Occipital lobe (tissue), 2 donors: Measurements from ENCODE around the gene SPRR4. TPM values are rescaled to one million over a fixed set of nuclear protein-coding genes. Genes with fewer than 3 reads are reported as not detected.

Source experiments
- DNase-seq: peaks from one replicate; lab custom pipeline; 2025; lab: John Stamatoyannopoulos, UW
- total RNA-seq: library from RNA; depleted of rRNA; stranded (reverse); fragments of >200 nt; gene quantifications from one replicate; pipeline ENCODE4 v1.2.3, GENCODE V29; 2014

SPRR4 gene, protein sequence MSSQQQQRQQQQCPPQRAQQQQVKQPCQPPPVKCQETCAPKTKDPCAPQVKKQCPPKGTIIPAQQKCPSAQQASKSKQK
- total RNA-seq: not detected

- no peak for DNase-seq
These were observed at the start of gene SPRR4 for GRCh38 chr1:152970495-152970894. Gene SPRR4, plus strand, starts transcription at chr1:152970648. Its CDS starts 1,243 bp downstream, at chr1:152971891.

DNA sequence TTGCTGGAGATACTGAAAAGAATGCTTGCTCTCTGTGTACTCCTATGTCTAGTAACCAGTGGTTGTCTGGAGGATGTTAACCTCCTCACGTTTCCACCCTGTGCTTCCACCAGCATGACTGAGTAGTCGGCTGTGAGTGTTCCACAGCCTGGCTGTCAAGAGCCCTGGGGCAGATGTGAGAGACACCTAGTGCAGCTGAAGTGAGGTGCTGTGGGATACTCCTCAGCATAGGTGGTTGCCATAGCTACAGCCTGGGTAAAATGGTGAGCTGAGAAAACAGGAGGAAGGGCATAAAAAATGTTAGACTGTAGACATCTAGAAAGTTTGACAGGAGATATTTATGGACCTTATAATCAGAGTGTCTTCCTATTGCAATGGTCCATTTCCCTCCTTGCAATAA lies 46.3 kb upstream of the SPRR4 start:
- no peak for DNase-seq

DNA sequence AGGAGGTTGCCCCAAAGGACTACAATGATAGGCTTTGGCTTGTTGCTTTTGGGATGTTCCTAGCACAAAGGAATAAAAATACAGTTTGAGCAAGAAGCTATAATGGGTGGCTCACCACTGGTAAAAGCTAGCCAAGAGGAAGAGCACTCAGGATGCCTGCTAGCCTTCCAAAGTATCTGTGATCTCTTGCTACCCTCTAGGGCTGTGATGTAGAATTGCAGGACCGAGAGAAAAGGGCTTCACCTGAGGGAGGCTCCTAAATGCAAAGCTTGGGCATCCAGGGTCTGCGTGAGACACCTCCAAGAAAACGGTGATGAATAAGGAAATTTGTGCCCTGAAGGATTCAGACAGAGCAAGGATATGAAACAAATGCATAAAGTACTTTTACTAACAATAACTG lies 44.4 kb upstream of the SPRR4 start:
- DNase-seq: no peak

DNA sequence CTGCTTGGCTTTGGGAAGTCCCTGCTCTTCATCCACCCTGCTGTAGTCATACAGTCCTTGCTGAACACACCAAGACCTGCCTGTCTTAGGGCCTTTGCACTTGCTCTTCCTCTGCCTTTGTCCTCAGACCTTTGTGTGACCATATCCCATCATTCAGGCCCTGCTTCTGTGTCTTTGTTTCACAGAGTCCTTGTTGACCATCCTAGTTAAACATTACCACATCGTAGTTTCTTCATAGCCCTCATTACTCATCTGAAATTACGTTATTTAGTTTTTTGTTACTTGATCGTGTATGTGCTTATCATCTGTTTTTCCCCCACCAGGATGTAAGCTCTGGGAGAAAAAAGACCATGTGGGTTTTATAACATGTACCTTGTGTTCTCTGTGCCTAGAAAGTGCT lies 41.8 kb upstream of the SPRR4 start:
- DNase-seq: no peak

DNA sequence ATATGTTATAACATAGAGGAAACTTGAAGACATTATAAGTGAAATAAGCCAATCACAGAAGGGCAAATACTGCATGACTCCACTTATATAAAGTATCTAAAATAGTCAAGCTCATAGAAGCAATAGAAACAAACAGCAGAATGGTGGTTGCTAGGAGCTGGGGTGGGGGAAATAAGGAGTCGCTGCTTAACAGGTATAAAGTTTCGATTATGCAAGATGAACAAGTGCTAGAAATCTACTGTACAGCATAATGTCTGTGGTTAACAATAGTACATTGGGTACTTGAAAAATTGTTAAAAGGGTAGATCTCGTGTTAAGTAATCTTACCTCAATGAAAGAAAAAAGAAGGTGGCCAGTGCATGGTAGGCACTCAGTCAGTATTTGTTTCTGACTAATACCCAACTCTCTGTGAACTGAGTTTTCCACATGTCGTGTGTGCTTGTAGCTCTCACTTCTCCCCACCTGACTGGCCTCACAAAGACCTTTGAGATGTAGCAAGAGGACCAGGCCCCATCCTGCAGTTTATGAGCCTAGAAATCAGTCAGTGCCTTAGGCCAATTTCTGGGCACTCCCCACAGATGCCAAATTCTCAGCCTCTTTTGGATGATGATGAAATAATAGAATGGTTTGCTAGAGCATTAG lies 38.2 kb upstream of the SPRR4 start:
- DNase-seq: no peak

DNA sequence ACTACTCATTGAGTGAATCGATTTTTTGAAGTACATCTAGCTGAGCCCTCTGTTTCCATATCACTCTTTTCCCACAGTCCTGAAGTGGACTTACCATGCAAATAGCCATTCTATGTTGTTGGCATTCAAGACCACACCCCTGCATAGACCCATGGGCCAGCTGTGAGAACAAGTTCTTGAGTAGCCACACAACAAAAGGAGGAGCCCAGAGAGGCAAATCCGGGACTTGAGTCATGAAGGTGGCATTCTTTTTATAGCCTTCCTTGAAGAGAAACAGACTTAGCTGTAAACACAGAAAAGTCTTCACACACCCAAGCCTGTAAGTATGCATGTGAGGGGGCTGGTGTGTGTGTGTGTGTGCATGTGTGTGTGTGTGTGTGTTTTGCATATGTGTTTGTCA lies 37.3 kb upstream of the SPRR4 start:
- no peak for DNase-seq

DNA sequence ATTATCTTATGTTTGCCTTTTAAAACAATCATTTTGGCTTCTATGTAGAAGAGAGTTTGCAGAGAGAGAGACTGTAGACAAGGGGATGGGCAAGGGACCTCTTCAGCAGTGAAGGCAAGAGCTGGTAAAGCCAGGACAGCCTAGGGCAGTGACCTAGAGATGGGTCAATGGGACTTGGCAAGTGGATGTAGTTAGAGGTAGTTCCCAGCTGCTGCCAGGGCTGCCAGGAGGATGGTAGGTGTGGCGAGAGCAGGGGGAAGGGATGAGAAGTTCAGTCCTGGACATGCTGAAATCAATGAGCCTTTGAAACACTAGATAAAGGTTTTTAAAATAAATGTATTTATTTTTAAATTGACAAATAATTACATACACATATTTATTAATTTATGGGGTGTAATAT lies 29.8 kb upstream of the SPRR4 start:
- DNase-seq: no peak

GRCh38 chr1:152941037-152941711 lies 29.3 kb upstream of the SPRR4 start:
- DNase-seq: no peak

DNA sequence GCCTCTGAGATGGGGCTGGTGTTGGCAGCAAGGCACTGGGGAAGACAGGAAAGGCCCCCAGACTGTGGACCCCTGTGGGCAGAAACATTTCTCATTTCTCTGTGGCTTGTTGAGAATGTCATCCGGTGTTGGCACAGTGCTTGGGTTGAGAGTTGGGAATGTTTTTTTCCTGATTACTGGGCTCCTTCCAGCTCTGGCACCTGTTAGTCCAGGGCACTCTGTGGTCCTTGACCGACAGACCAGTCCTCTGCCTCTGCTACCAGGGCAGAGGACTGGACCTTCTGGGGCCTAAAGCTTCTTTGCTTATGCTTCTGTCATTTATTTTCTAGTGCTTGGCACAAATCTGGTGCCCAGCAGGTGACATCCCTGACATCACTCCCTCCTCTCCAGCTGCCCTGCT lies 28.3 kb upstream of the SPRR4 start:
- no peak for DNase-seq

GRCh38 chr1:152946248-152946647 lies 24.2 kb upstream of the SPRR4 start:
- no peak for DNase-seq

GRCh38 chr1:152946651-152947256 lies 23.7 kb upstream of the SPRR4 start, which contains the start of gene SPRR5:
Gene SPRR5, plus strand, starts transcription at chr1:152947206. Its CDS starts 1,349 bp downstream, at chr1:152948555.
- DNase-seq: no peak

- DNase-seq: no peak
These were observed 18.7 kb upstream of the SPRR4 start for GRCh38 chr1:152951711-152952110.

GRCh38 chr1:152953761-152954160 lies 16.7 kb upstream of the SPRR4 start:
- DNase-seq: no peak

DNA sequence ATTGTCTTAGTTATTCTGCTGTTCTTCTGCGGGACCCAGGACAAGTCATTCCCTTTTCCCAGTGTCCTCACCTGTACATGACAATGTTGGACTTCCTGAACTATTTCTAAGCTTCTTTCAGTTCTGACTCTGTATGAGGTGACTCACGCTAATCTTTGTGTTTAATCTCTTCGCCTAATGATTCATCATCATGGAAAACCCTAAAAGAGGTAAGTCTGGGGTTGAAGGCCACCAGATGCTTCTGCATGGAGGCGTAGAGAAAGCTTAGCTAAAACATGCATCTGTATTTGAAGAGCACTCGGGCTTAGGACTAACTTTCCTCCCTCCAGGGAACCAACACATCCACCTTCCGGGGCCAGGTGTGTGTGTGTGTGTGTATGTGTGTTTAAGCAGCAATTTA lies 16.0 kb upstream of the SPRR4 start:
- no peak for DNase-seq

DNA sequence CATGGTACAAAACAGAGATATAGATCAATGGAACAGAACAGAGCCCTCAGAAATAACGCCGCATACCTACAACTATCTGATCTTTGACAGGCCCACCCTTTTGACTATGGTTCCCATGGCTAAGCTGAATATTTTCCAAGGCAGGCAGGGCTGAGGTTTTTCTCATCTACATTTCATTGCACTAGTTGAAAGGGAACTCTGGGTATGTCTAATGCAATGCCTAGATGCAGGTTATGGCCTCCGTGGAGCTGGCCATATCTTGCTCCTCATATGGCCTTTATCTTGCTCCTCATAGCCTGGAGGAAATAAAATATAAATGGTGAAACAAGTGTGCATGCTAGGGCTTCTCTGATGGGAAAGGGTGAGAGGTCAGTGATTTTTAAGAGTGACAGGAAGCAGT lies 12.9 kb upstream of the SPRR4 start:
- DNase-seq: no peak

- DNase-seq: no peak
These were observed 11.2 kb upstream of the SPRR4 start for GRCh38 chr1:152959273-152959672.

GRCh38 chr1:152959801-152960451 lies 10.5 kb upstream of the SPRR4 start:
- no peak for DNase-seq

- DNase-seq: no peak
These were observed 9.9 kb upstream of the SPRR4 start for GRCh38 chr1:152960452-152961044.

GRCh38 chr1:152961226-152961891 lies 9.1 kb upstream of the SPRR4 start:
- no peak for DNase-seq

DNA sequence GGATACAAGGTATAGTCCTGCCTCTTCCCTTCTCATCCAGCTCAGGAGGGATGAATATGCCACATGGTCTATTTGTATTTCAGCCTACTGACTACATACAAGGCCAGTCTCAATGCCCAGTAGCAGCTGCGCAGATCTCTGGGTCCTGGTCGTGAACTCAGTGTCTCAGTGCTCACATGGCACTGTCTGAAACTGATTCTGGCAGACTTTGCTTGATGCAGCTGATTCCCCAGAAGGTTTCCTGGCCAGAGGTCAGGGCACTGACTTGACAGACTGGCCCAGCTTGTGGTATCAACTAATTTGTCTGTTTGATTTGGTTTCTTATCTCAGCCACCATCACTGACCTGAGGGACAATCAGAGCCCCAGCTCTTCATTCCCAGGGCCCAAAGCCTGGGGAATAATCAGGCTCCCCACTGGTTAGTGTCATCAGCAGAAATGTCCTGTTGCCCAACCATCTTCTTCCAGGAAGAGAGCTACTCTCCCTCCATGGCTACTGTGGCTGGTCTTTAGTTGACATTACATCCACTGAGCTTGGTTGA lies 7.5 kb upstream of the SPRR4 start:
- DNase-seq: no peak

DNA sequence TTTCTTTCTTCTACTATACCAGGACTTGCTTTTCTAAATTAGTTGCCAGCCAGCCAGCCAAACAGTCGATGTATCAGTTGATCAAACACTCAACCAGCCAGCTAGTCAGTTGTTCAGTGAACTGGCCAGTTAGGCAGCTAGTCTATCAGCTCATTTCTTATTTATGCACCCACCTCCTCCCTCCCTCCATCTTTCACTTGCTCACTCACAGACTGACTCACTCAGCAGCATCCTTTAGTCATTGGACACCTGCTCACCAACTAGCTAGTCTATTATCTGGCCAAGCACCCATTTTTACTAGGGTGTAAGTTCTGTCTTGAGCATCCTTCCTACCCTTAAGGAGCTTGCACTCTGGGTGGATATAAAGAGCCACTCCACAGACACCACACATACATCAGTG lies 5.9 kb upstream of the SPRR4 start:
- DNase-seq: no peak
